Measurements from ENCODE around the gene ACOXL.

The ACOXL gene

GRCh38 chr2:111122631-111123421, 390.5 kb downstream of the ACOXL start:
- peak in 50 of 58 donors; percentile 17 to 78 (median 46) for DNase-seq

- no peak for DNase-seq
These were observed 391.4 kb downstream of the ACOXL start for GRCh38 chr2:111123751-111124150.

- no peak for DNase-seq
These were observed 394.2 kb downstream of the ACOXL start for GRCh38 chr2:111126581-111126980.

DNA sequence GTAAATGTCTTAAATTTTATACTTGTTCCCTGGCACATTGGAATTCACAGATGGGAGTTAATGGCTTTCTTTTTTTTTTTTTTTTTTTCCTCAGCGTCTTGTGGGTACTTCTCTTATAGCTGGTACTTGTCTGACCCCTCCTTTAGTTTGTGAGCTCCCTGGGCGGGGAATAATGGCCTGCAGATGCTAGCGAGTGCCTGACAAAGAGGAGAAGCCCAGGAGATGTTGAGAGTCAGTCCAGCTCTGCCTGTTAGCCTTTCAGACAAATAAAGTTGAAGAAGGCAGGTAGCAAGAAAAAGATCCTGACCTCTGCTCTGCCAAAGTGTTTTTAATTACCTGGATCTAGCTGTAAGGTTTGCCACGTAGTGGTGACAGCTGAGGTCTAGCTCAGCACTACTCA, 395.0 kb downstream of the ACOXL start:
- DNase-seq, result no peak

GRCh38 chr2:111128096-111128495, 395.7 kb downstream of the ACOXL start:
- no peak for DNase-seq

GRCh38 chr2:111133603-111134002, 401.2 kb downstream of the ACOXL start:
- DNase-seq, result no peak

- DNase-seq, result no peak
These were observed 401.7 kb downstream of the ACOXL start for GRCh38 chr2:111134055-111134454.

DNA sequence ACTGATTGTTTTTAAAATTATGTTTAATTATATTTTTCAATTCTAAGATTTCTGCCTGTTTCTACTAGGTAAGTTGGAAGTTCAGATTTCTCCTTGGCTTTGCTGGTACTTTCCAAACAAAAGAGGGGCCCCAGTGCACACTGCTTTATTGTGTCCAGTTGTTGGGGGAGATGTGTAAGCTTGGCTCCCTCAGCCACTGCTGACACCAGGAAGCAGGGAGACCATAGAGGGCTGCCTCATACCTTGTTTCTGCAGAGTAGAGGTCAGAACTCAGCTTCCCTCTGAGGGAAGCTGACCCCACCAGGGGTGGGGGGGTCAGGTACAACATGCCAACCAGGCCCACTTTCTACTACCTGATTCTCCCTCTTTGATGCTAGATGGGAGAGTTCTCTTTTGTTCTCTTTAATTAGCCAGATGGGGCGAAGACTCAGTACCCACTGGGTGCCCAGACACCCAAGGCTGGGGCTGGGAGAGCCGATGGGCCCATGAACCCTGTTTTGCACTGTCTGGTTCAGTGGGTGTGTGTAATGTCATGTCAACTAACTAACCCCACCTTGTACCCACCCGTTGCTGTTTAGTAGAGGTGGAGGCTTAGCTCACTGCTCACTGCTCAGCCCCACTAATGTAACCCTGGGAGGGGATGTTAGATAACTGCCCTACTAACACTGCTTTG, 403.0 kb downstream of the ACOXL start:
- no peak for DNase-seq

DNA sequence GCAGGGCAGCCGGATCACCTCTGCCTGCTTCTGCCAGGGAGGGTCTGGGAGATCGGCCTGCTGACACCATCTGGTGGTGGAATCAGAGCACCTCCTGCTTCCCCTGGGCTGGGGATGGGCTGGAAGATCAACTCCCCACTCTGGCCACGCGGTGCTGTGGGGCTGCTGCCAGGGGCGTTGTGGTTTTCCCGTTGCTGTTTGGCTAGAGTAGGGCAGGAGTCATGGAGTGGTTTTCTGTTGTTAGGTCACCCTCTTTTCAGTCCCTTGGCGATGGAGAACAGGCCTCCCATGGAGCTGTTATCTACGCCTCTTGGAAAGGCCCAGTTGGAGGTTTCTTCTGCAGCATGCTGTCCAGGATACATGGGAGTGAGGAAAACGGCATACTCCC, 403.5 kb downstream of the ACOXL start:
- DNase-seq, result no peak

DNA sequence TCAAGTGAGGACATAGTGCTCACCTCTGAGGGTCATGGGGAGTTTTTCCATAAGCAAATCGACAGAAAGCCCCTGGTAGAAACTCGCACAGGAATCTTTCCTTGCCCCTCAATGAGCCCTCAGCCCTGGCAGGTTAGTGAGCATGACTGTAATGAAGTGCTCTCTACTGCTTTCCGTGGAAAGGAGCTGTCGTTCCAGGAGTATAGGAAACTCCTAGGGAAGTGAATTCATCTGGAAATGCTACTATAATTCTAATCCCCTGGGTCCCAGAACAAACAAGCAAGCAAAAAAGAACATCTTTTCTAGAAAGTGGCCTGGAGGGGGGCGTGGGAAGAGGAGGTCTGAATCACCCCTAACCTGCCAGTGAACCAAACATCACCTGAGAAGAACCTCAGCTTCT, 406.5 kb downstream of the ACOXL start:
- no peak for DNase-seq

GRCh38 chr2:111139637-111140317, 407.4 kb downstream of the ACOXL start:
- no peak for DNase-seq

- DNase-seq, result no peak
These were observed 408.4 kb downstream of the ACOXL start for GRCh38 chr2:111140815-111141214.

GRCh38 chr2:111142101-111142500, 409.7 kb downstream of the ACOXL start:
- DNase-seq, result no peak

- no peak for DNase-seq
These were observed 410.9 kb downstream of the ACOXL start for GRCh38 chr2:111143107-111143842.

- DNase-seq, result no peak
These were observed 411.4 kb downstream of the ACOXL start for GRCh38 chr2:111143843-111144198.

DNA sequence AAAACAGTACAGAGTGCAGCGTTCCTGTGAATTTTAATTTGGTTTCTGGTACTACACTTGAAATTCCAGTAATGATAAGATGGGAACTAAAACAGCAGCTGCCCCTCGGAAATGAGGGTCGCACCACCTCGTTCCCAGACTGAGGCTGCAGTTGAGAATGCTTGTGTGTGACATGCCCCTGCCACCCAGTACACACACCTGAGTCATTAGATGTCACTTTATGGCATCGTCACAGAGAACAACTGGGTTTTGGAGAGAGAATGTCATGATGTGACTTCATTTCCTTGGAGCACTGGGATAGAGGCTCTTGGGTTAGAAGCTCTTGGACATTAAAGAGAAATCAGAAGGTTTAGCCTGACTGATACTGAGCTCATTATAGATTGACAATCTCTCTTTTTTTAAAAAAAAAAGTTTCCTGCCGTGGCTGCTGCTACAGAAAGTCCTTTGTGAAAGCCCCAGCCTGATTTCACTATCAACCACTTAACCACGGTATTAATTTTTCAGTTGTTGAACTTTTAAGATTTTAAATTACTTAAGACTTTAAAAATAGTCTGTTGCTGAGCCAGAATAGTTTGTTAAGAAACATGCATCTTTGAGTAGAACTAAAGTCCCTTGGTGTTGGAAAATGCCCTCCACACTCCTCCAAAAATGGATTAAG, 412.9 kb downstream of the ACOXL start:
- no peak for DNase-seq

DNA sequence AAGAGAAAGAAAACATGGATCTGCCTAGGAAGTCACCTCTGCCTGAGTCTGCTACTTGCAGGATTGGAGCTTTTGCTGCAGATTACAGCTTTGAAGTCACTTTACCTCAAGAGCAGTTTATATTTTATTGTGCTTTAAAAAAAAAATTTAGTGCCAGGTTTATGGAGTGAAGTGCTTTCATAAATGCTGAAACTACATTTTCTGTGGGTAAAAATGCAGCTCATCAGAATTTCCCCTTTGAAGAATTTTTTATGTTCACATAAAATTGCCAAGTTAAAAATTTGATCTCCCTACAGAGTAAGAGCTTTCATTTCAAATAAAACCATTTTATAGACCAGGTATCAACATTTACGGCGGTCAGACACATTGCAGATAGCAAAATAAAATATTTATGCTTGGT, 413.6 kb downstream of the ACOXL start:
- no peak for DNase-seq

DNA sequence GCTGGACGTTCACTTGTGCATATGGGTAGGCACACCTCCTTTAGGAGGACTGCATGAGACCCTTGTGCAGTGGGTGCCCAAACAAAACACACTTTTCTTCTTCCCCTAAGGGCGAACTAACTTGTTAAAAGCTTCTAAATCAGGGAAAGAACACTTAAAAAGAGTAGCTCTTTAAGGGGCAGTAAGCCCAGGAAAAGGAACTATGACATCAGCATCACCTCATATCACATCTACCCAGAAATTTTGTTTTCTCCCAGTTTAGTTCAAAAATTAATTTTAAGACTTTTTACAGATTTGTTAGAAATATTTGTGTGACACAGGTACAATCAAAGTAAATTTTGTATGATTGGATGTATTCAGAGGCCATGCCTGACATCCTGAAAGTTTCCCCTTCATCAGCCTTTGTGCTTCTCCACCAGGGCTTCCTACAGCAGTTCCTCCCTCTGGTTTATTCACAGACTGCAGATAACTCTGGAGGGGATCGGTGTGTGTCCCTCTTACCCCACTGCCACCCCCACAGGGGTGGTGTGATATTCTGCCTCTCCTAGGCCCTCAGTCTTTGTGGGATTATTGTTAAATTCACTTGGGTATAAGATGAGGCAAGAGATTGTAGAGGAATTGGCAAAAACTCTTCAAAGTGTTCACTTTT, 416.0 kb downstream of the ACOXL start:
- DNase-seq, result no peak

DNA sequence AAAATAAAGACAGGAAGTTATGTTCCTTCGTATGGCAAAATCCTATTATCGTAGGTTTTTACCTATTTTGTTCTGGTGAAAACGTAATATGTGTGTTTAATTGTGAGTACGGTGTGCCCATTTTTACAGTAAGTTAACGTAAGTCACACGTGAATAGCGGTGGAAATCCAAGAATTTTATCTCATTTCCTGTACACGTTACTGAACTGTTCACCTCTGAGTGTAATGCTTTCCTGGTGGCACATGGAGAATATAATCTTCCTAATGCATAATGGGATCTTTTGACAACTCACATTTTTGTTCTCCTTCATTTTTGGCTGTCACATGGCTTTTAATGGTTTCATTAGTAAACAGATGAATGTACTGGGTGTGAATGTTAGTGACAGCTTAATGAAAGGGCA, 416.6 kb downstream of the ACOXL start:
- DNase-seq, result no peak

DNA sequence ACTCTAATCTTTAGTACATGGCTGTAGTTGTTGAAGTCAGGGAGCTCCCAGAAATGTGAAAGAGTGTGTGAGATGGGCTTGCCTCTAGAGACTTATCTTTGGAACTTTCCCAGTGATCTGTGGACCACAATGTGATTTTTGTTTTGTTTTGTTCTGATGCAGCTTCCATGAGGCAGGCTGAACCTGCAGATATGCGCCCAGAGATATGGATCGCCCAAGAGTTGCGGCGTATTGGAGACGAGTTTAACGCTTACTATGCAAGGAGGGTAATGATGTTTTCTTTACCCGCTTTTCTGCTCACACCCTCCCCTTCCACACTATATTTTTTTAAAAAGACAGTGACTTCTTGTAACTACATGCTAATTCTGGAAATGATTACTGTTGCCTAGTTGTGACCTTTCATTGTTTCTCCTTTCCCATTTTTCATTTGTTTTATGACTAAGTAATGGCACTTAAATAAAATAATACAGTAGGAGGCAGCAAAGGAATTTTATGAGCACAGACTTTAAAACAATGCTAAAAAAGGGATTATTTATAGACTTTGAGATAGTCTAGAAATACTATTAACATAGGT, 417.6 kb downstream of the ACOXL start:
- DNase-seq, result no peak
